Activated T-cell treated with anti-CD3 and anti-CD28 coated beads for 48 hours (primary cell): ENCODE data around the gene NID1.
"Not testable (repeated sequence)": the region's sequence is repeated elsewhere in the genome, so short reads cannot be mapped to it uniquely, and the experiment has no call there.

Source experiments
- DNase-seq: peaks from one replicate; pipeline ENCODE4 v3.0.0-alpha.2; 2020; ENCODE audit warnings: low read depth

The NID1 gene

DNA sequence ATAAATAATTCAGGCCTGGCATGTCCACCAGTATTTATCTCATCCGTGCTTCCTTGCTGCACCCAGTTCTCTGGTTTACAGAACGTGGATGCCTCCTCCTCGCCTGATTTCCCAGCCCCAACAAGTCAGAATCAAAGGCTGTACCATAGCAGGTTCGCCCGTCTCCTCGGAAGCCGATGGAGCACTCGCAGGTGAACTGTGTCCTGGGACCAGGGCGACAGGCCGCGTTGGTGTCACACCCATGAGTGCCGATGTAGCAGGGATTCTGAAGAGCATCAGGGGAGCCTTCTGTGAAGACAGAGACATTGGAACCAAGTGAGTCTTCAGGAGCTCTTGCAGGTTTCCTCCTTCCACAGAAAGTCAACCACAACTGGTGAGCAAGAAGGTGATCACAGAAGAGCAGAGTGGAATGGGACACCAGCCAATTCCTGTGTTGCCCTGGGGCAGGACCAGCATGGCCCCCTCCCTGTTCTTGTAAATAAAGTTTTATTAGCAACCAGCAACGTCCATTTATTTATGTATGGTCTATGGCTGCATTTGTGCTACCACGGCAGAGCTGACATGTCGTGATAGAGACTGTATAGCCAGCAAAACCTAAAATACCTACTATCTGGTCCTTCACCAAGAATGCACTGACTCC is 40.8 kb downstream of the NID1 start:
- DNase-seq: no peak

DNA sequence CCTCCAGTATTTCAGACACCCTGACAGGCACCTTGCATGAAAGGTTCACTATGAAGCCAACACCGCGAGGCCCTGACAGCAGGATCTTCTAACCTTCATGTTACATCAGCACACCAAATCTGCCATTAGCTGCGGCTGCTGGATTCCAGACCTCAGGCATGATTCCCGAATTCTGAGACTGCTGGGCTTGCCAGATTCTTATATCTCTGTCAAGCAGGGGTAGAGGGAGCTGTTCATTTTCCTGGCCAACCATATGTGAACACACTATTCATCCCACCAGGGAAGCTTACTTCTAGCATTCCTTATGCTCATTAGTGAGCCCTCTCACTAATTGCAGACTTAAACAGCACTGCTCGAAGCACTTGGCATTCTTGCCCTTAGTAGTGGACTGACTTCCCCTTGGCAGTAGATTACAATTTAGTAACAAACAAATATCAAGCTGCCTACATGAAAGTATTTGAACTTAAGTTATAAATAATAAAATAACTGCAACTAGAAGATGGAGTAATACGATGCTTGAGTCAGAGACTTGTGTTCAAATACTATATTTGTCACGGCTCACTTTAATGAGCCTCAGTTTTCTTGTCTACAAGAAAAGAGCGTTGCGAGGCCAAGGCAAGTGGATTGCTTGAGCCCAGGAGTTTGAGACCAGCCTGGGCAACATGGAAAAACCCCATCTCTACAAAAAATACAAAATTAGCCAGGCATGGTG is 43.3 kb downstream of the NID1 start:
- DNase-seq: no peak

DNA sequence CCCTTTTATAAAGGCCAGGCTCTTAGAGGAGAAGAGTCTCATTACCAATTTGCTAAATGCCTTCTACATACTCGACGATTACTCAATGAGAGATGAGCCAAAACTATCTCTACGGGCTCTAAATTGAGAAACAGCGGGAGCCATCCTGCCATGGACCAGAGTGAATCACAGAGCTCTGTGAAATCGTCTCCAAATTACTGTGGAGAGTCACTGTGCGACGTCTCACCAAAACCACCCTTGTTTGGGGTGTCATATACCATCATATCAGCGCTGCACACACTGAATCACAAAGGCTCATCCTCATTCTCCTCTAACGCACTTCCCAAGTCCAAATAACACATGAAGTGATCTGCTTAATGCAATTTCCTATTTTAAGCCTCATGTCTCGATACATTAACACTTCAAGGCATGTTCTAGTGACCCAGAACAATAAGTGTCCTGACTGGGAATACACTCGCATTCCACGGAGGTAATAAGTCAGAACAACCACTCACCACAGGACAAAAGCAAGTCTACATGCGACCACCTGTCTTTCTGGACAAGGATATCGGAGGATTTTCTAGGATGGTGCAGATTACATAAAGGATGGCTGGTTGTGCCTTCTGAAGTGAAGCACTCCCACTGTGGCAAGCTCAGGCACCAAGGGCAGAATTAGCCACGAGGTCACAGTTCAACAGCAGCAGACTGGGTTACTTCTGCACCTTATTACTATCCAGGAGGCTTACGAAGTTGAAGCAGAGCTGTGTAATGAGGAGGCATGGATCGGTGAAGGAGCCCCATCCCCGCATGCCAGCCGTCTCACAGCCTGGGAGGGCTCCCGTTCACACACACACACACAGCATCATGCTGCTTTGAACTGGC is 44.3 kb downstream of the NID1 start:
- DNase-seq: no peak

DNA sequence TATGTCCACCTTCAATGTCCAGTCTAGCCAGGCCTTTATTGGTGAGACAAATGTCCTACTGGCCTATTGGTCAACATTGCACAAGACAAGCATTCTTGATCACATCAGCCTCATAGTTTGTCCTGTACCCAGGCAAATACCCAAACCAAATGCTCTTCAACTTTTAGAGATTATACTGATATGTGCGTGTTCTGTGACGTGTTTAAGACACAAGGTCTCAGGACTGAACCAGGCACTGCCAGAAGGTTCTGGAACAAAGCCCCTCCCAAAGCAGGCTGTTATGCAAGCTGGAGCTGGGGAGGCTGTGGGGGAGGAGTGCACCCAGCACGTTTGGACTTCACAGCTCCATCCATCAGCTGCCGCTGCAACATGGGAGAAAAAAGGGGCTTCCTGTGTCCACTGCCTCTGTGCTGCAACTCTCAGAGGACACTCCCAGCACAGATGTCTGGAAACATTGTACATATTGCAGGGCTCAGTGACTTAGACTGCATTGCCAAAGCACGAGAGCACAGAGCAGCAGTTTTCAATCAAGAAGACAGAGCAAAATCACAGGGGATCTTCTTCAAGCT is 45.9 kb downstream of the NID1 start:
- DNase-seq: no peak

DNA sequence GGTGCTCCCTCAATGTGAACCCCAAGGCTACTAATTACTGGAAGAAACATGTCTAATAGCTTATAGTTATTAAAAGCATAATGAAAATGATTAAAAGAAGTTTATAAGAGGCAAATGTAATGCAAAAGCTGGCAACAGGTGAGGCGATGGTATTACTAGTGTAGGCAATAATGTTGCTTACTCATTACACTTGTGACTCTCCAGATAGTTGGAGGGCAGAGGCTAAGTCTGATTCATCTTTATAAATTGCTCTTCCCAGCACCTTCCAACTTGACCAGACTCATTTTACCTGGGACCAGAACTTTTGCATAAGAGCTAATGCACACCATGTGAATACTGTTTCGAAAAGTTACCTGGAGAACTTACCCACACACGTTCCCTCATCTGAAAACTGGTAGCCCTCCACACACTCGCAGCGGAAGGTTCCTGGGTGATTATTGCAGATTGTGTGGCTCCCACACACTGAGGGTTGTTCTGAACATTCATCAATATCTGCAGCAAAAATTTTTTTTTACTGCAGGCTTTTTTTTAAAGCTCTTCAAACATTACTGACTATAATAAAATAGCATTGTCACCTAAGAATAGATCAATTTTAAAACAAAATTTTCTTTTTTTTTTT is 48.0 kb downstream of the NID1 start:
- DNase-seq: no peak

DNA sequence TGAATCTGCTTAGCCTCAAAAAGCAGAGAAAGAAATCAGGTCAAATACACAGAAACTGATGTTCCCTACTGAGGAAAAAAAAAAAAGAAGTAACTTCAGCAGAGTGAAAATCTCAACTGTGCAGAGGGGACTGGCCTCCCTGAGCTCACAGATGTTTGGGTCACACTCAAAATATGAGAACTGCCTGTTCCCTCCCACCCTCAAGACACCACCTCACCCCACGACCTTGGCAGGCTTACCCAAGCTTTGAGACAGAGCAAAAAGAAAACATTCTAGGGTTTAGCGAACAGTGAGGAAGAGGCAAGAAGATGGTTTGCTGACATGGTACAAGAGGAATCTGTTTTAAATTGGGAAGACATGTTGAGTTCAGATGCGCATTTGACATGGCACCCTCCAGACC is 48.8 kb downstream of the NID1 start:
- DNase-seq: no peak

DNA sequence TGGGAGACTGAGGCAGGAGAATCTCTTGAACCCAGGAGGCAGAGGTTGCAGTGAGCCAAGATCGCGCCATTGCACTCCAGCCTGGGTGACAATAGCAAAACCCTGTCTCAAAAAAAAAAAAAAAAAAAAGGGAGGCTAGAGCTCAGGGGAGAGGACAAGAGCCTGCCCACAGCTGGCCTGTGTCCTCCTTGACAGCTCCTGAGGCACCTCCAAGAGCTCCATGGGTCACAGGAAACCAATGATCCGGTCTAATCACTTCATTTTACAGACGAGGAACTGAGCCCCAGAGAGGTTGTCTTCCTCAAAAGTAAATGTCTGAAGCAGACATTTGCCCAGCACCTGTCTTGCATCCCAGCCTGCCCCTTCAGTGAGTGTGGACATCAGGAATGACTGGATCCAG is 49.4 kb downstream of the NID1 start:
- DNase-seq: no peak

DNA sequence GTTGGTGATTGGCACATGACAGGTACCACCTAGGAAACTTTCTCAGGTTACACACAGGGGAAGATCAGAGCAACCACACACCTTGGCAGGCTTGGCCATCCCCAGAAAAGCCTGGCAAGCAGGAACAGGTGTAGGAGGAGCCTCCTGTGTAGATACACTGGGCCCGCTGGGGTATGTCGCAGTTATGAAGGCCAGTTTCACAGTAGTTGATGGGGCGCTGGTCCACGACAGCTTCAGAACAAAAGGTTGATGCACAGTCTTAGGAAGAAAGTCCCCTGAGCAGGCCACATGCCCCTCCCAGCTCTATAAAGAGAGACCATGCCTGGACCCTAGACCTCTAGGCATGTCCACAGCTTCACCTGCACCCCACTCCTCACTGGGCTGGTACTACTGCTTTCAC is 51.6 kb downstream of the NID1 start:
- DNase-seq: no peak

DNA sequence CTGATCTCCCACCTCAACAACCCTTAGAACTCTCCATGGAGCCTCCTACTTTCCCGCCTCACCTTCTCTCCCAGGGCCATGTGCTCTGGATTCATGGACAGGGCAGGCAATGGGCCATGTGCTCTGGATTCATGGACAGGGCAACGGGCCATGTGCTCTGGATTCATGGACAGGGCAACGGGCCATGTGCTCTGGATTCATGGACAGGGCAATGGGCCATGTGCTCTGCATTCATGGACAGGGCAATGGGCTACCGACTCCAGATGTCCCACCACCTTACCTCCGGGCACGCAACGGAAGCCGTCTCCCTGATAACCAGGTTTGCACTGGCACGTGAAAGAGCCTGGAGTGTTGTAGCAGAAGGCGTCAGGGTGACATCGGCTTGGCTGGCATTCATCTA is 53.2 kb downstream of the NID1 start:
- no peak for DNase-seq

DNA sequence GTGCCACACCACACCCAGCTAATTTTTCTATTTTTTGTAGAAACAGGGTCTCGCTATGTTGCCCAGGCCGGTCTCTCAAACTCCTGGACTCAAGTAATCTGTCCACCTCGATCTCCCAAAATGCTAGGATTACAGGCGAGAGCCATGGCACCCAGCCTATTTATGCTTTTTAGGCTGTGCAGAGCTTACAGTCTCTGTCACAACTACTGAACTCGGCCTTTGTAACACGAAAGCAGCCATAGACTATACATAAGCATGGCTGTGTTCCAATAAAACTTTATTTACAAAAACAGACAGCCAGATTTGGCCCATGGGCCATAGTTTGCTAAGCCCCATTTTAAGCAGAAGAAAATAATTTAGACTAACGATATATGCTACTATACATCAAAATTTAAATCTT is 54.4 kb downstream of the NID1 start:
- no peak for DNase-seq

DNA sequence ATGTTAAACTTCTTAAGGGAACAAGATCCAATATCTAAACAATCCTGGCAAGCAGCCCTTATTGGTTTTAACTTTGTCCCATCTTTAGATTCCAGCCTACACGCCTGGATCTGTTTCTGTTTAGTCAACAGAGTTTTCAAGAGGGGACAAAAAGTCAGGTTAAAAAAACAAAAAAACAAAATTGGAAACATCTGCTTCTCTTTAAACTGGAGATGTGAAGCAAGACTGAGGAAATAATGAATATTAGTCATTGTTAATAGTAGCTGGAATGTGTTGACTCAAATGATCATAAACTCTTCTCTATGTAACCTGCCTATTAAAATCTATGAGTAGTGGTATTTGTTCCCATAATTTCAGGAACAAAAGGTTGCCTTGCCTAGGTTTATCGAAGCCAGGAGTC is 55.0 kb downstream of the NID1 start:
- no peak for DNase-seq

DNA sequence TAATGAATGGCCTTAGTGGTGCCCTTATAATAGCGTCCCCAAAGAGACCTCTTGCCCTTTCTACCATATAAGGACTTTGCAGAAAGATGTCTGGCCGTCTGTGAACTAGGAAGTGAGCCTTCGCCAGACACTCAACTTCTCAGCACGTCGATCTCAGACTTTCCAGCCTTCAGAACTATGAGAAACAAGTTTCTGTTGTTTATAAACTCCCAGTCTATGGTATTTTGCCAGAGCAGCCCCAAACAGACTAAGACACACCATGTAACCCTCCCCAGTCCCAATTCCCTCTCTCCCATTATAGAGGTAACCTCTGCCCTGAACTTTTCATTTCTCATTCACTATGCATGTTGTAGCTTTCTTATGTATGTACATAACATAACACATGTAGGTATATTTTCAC is 55.7 kb downstream of the NID1 start:
- no peak for DNase-seq

DNA sequence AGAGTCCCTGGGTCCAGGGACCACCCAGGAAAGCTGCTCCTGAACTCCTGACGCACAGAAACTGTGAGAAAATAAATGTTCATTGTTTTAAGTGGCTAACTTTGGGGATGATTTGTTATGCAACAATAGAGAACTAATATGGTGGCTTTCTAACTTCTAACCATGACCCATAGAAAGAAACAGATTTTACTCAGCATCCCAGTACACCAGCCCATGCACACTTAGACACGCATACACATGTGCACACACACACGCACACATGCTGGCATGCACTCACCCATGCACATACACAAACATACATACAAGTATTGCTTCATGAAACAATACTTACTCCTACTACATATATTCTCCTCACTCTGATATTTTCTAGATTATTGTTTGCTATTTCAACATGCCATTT is 57.1 kb downstream of the NID1 start:
- DNase-seq: no peak

DNA sequence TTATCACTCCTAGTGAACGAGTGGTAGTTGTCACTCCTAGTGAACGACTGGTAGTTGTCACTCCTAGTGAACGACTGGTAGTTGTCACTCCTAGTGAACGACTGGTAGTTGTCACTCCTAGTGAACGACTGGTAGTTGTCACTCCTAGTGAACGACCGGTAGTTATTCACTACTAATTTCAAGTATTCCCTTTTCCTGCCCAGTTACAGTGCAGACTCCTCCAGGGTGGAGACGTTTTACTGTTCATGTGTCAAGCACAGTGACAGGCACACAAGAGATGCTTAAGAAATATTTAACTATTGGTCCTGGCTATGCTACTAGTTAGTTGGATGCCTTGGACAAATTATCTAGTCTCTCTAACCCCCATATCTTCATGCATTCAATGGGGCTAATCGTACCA is 61.8 kb downstream of the NID1 start:
- not testable (repeated sequence) for DNase-seq

DNA sequence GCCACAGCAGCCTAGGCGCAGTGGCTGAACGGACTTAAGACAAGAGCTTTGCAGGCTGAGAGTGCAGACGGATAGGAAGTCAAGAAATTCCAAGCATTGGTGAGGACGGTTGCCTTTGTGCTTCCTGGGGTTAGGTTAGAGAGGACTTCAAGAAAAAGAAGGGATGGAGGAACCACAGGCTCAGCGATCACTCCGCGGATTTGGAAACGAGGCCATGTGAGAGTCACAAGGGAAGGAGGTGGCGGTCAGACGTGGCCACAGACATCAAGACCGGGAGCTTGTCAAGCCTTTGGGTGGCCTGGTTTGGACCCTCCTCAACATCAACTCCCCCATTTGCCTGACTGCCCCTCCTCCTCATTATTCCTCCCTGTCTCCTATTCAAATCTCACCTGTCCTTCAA is 62.3 kb downstream of the NID1 start:
- DNase-seq: no peak

DNA sequence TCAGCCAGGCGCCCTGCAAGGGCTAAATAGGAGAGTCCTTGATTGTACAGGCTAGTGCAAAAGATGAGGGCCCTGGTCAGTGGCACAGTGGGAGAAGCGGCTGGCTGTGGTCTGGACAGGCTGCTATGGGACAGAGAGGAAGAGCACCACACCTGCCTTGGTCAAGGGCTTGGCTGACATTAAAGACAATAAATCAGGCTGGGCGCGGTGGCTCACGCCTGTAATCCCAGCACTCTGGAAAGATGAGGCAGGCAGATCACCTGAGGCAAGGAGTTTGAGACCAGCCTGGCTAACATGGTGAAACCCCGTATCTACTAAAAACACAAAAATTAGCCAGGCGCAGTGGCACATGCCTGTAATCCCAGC is 62.9 kb downstream of the NID1 start:
- DNase-seq: no peak

DNA sequence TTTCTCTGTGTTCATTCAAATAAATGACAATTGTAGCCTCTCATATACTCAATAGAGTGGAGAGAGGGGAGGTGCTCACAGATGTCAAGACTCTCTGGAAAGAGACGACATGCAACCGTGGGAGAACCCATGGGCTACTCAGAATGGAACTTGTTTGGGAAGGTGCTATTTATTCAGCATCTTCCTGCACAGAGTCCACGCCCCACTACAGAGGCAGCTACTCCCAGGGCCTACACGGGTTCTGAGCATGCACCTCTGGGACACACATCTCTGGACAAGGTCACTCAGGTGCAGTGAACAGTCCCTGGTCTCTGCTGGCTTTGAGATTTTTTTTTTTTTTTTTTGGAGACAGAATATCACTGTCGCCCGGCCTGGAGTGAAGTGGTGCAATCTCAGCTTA is 64.1 kb downstream of the NID1 start:
- no peak for DNase-seq

DNA sequence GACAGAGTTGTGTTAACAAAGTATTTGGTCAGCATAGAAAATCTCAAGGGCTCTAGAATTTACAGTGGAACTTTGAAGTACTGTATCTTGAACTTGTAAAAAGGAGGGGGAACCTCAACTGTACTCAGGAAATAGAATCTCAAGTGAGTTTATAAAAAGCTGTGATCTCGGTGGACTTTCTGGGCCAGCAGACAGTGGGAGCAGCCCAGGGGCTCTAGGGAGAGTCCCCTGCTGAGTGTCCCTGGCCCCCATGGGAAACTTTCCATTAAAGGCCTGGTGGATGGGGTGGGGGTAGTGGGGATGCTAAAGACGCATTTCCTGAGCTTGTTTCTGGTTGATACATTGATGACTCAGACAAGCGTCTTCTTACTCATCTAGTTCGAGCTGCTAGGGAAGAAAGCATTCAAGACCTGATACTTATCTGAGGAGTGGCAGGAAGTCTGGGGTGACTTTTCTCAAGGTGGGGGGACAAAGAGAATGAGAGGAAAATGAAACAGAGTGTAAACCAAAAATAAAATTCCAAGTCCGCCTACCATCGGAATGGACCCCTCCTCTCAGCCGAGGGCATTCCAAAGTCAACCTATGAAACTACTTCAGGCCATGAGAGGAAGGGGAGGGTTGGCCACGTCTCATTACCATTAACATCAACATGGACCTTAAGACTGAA is 65.5 kb downstream of the NID1 start:
- DNase-seq: peak; percentile 56

DNA sequence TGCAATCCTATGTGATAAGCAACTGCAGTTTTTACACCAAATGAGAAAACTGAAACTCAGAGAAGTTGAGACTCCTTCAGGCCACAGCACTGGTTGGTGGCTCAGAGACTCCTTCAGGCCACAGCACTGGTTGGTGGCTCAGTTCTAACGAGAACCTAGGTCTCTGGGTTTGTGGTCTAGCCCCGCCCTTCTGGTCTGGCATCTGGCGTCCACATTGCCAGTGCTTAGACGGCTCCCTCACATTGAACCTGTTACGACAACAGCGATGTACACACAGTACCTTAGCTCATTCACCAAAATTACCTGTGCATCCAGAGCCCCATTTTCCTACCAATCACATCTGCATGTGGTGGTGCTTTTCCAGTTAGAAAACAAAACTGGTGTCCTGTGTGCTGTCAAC is 66.1 kb downstream of the NID1 start:
- DNase-seq: peak; percentile 46

DNA sequence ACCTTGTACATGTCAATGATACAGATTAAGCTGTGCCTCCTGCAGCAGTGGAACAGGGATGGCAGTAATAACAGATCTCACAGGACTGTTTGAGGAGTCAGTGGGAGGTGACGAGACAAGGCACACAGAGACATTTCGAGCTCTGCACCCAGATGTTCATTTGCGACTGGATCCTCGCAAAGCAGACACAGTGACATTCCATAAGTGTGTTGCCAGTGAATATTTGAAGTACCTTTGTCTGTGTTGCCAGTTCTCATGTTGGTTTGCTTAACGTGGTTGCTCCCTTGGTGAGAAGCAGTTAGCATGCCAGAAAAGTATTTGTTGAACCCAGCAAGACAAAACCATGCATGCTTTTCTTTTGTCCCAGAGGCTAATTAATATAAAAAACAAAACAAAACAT is 67.0 kb downstream of the NID1 start:
- no peak for DNase-seq

DNA sequence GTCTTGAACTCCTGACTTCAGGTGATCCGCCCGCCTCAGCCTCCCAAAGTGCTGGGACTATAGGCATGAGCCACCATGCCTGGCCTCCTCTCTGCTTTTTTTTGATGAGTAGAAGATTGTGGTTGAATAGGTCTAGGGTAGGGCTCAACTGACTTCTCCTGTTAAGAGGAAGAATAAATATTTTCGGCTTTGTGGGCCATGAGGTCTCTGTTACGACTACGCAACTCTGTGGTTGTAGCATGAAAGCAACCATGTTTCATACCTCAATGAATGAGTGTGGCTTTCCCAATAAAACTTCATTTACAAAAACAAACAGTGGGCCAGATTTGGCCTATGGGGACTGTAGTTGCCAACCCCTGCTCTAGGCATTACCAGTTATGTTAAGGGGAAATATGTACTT is 67.8 kb downstream of the NID1 start:
- DNase-seq: no peak
